ENCODE results near the gene CHP1.

DNA sequence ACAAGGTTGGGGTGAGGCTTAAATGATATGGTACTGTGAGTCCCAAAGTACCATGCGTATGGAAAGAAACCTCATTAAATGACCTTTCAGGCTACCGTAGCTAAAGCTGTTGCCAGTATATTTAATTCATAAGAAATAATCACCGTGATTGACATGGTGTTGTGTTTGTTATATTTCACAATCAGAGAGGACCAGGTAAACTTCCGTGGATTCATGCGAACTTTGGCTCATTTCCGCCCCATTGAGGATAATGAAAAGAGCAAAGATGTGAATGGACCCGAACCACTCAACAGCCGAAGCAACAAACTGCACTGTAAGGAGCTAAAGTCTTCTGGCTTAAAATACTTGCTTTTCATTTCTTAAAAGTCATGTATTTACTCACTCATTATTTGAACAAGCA lies 31.5 kb downstream of the CHP1 start:
- TF ChIP-seq, protein P1, sequence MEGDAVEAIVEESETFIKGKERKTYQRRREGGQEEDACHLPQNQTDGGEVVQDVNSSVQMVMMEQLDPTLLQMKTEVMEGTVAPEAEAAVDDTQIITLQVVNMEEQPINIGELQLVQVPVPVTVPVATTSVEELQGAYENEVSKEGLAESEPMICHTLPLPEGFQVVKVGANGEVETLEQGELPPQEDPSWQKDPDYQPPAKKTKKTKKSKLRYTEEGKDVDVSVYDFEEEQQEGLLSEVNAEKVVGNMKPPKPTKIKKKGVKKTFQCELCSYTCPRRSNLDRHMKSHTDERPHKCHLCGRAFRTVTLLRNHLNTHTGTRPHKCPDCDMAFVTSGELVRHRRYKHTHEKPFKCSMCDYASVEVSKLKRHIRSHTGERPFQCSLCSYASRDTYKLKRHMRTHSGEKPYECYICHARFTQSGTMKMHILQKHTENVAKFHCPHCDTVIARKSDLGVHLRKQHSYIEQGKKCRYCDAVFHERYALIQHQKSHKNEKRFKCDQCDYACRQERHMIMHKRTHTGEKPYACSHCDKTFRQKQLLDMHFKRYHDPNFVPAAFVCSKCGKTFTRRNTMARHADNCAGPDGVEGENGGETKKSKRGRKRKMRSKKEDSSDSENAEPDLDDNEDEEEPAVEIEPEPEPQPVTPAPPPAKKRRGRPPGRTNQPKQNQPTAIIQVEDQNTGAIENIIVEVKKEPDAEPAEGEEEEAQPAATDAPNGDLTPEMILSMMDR (IDR thresholded peaks at IDR 0.05), result no peak
- no peak for TF ChIP-seq ZFX (IDR thresholded peaks at IDR 0.05; ENCODE audit: borderline replicate concordance)

Measured in 22Rv1 (cell line).